Right lobe of liver (tissue), 4 donors: ENCODE data around the gene NSUN3.

ENCODE experiments used
- CTCF ChIP-seq, 4 donors: fragments of 200-600 bp in 3 of 4; fragments of 450-650 bp in 1 of 4; IDR thresholded peaks; one replicate each; pipeline versions ENCODE4 v1.5.1 to v1.8.0; 2016 to 2022; ENCODE audit warnings: antibody characterized with exemption in 4 of 4, mild to moderate bottlenecking in 2 of 4
- POLR2A ChIP-seq: fragments of 450-650 bp; IDR thresholded peaks from one replicate; pipeline ENCODE4 v1.6.1; 2017; ENCODE audit warnings: antibody characterized with exemption, mild to moderate bottlenecking
- donor health status: DM: no; HTN: no; CAD: no.
- donor health status: DM: no; HTN: no; CAD: no.
- donor health status: DM: no; HTN: yes; CAD: no.

- no peak for TF ChIP-seq CTCF (IDR thresholded peaks at IDR 0.05)
- TF ChIP-seq POLR2A = no peak
Measured at GRCh38 chr3:94118390-94118789, 55.5 kb downstream of the NSUN3 start.
